GM21381 (cell line): Measurements from ENCODE around the gene RIPPLY2.
A peak's percentile ranks its signal among the peaks of the same experiment; 100 is the strongest.

Experiments
- ATAC-seq: cut with Tn5 transposase; IDR thresholded peaks from one replicate; pipeline ENCODE4 v1.9.1; 2021; ENCODE audit warnings: mild to moderate bottlenecking, moderate library complexity; ENCODE audit not compliant: unreplicated experiment

Gene RIPPLY2

GRCh38 chr6:83859410-83860358, 6.5 kb downstream of the RIPPLY2 start, which contains the start of gene CYB5R4:
CYB5R4 (plus strand) TSS chr6:83859689; CDS start chr6:83859783, 94 bp downstream.
- ATAC-seq = peak; percentile 99

GRCh38 chr6:83860359-83860755, 7.2 kb downstream of the RIPPLY2 start:
- ATAC-seq = no peak

DNA sequence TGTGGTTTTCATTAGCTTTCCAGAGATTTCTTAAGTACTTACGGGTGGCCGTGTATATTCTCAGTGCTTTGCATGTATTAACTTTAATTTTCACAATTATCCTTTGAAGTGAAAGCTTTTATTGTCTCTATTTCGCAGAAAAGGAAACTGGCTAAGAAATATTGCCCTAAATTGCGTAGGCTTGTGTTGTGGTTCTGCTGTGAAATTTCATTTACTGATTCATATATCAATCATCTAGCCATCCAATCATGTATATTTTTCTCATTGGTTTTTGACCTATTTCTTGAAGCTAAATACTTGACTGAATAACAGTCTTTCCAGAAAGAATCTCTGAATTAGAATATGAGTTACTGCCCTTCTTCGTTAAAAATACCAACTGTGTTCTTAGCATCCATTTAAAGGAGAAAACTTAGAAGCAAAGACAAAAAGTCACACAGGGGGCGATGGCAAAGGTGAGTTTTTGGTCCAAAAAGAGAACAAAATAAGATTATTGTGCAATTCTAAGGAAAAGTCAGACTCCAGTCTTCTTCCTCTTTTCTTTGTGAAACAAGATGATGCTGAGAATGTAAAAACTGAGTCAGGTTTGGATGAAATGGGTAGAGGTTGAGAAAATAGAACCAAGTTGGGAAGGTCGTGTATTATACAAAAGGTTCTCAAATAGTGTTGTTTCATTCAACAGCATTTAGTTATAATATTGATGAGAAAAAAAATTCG, 7.8 kb downstream of the RIPPLY2 start:
- ATAC-seq = no peak

GRCh38 chr6:83862776-83863471, 9.8 kb downstream of the RIPPLY2 start:
- ATAC-seq = no peak

DNA sequence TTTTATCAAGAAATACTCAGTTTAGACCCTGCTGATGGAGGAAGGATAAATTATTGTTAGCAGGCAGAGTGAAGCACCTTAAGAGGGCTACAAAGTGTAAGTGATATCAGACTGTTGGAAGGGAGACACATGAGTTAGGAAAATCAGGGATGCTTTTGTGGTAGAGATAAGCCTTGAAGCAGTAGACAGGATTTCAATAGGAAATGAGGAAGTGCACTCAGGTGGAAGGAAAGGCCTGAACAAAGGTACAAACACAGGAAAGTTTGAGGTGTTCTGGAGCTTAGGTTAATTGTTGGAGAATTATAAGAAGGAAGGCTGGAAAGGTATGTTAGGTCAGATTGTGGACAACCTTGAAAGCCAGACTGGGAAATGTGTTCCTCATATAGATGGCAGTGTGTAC, 13.9 kb downstream of the RIPPLY2 start:
- no peak for ATAC-seq

DNA sequence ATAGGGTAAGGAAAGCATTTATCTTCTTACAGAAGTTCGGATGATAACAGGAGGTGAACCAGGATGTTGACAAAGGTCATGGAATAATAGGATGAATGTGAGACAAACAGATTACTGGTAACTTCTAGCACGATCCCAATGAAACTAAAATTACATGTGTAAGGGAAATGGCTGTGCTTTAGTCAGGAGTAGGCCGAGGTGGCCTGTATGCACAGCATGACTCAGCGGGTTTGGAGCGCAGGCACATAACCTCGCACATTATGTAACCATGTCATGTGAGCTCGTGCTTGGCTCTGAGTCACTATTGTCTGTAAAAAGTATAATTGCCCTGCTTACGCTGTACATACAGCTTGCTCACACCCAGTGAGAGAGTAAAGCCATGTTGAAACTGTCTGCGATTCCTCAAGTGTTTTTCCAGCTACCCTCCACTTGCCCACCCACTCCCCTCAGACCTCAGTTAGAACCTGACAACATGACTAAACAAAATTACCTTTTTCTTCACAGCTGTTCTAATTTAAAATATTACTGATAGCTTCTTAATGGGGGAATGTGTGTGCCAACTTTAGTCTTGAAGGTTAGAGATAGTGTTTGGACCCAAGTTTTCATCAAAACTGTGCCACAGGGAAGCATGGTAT, 14.5 kb downstream of the RIPPLY2 start:
- ATAC-seq = no peak

DNA sequence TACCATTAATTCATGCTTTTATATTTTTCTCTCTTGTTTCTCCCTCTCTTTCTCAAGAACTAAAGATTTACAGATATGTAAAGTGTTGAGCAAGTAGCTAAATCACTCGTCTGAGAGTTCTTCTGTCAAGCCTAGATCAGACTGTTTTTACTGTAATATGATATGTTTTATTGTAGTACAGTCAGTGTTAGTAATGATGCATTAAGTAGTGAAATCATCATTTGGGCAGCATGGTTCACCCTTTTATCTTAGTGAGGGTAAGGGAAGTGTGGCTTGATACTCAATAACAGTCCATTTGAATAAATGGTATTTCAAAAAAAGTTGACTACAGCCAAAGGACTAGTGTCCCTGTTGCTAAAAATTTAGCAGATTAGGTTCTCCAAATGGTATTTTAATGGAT, 15.5 kb downstream of the RIPPLY2 start:
- no peak for ATAC-seq

DNA sequence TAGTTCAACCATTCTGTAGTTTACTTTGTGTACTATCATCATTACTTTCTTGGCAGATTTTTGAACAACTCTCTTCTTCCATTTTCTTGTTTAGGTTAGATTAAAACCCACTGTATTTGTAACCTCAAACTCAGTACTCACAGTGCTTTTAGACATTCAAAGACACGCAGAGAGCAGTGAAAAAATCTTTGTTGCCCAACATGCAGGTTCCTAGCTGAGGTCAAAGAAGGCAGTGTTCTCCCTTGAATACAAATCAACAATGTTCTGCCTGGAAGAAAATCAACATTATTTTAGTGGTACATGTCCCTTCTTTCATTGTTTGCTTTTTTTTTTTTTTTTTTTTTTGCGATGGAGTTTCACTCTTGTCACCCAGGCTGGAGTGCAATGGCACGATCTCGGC, 17.5 kb downstream of the RIPPLY2 start:
- no peak for ATAC-seq

DNA sequence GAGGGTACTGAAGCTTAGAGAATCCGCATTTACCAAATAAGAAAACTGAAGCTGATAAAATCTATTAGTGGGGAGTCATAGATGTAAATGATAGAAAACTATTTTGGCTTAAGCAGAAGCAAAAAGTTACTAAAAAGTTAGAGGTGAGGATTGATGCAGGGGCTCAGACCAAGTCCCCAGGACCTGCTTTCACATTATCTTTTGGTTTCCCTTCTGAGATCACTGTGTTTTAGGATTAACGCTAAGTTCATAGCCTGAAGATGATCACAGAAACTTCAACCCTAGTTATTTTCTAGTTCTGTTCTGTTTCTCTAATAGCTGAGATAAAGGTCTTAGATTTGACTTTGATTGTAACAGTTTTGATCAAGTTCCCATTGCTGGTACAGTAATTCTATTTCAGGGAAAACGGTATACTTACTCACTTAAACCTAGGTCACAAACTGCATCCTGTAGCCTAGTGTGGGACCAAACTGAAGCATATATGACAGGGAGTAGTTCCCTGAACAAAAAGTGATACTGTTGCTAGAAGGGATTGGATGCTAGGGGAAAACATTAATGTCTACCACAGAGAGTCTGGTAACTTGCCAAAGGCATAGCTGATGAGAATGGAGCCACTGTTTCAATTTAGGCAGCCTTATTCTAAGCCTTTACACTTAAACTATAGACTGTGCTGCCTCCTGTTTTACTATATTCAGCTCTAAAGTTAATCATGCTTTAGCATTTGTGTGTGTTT, 19.4 kb downstream of the RIPPLY2 start:
- ATAC-seq = no peak

GRCh38 chr6:83873869-83874268, 20.7 kb downstream of the RIPPLY2 start:
- no peak for ATAC-seq

- no peak for ATAC-seq
These were observed 22.7 kb downstream of the RIPPLY2 start for GRCh38 chr6:83875843-83876242.

- no peak for ATAC-seq
These were observed 25.9 kb downstream of the RIPPLY2 start for GRCh38 chr6:83878902-83879644.

- no peak for ATAC-seq
These were observed 26.6 kb downstream of the RIPPLY2 start for GRCh38 chr6:83879746-83880145.

DNA sequence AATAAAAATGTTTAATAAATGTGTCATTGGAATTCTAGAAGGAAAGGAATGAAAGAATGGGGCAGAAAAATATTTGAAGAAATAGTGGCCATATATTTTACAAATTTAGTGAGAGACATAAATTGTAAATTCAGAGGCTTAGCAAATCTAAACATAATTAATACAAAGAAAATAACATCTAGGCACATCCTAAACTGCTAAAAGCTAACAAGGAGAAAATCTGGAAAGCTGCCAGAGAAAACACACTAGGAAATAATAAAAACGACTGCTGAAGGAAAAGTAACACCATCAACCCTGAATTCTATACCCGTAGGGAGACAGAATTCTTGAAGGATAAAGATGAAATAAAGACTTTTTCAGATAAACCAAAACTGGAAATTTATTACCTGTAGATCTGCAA, 30.1 kb downstream of the RIPPLY2 start:
- no peak for ATAC-seq

GRCh38 chr6:83884523-83884922, 31.4 kb downstream of the RIPPLY2 start:
- ATAC-seq = peak; percentile 85

- no peak for ATAC-seq
These were observed 32.8 kb downstream of the RIPPLY2 start for GRCh38 chr6:83885984-83886383.

- ATAC-seq = no peak
These were observed 36.5 kb downstream of the RIPPLY2 start for GRCh38 chr6:83889621-83890020.

- no peak for ATAC-seq
These were observed 37.4 kb downstream of the RIPPLY2 start for GRCh38 chr6:83890520-83890919.

GRCh38 chr6:83891586-83891985, 38.4 kb downstream of the RIPPLY2 start:
- no peak for ATAC-seq

GRCh38 chr6:83893024-83893423, 39.9 kb downstream of the RIPPLY2 start:
- no peak for ATAC-seq
